NCI-H345 treated with DMSO at 0.1 percent for 48 hours (cell line): ENCODE results near the gene GOLGA7B.

Experiments
- DNase-seq: peaks from one replicate; lab custom pipeline; 2025; ENCODE audit not compliant: unreplicated experiment; lab: John Stamatoyannopoulos, UW

The GOLGA7B gene

DNA sequence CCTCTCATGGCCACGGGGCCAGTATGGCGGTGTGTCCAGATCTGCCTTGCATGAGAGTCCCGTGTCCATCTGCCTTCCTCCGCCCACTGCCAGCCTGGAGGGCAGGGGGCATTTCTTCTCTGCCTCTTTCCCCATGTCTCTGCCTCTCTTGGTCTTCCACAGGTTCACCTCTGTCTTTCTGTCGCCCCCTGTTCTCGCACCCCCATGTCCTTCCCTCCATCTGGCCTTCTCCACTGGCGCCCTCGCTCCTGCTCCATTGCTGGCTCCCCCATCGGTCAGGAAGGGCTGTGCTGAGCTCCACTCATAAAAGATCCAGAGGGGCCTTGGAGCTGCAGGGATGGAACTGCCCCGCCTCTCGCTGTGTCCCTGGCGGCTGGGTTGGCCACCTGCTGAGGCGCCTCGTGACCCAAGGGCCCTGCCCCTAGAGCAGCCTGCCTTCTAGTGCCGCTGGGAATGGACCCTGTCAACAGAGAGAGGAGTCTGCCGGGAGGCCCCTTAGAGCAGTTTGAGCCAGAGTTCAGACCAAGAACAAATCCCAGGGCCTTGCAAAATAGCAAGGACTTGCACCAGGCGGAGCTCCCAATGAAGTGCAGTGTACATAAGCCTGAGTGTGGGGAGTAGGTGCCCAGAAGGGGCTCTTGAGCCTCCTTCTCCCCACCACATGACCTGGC is 42.0 kb downstream of the GOLGA7B start:
- DNase-seq = no peak

DNA sequence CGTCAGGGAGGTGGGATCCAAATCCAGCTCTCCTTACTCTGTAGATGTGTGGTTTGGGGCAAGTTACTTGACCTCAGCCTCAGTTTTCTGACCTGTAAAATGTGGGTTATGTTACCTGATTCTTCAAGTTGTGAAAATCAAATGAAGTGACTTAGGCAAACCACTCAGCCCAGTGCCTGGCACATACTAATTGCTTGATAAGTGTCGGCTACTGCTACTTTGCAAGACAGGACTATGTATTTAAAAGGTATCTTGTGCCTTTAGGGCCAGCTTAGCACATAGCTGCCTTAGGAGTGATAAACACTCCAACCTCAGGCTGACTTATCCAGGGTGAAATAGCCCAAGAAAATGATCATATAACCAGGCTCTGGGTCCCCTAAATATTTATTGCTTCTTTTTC is 42.9 kb downstream of the GOLGA7B start:
- DNase-seq = no peak

GRCh38 chr10:97892939-97893338 is 43.3 kb downstream of the GOLGA7B start:
- DNase-seq = no peak

- DNase-seq = no peak
Observed at GRCh38 chr10:97894092-97894491, 44.4 kb downstream of the GOLGA7B start.

DNA sequence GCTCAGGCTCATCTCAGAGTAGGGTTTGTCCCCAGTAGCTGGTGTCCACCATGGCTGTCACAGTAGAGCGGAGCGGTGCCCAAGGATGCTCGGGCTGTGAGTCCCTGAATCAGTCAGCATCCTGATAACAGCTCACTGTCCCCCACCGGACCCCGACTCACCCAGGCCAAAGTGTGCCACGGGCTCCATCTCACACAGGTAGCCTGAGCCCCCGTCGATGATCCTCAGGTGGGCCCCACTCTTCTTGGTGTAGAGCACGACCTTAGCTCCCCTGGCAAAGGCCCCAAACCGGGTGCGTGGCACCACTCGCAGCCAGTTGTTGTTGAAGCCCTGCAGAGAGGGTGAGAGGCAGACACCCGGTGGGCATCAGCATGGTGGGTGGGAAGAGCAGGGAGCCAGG is 45.4 kb downstream of the GOLGA7B start:
- no peak for DNase-seq

- DNase-seq = no peak
Observed at GRCh38 chr10:97895915-97896314, 46.3 kb downstream of the GOLGA7B start.

DNA sequence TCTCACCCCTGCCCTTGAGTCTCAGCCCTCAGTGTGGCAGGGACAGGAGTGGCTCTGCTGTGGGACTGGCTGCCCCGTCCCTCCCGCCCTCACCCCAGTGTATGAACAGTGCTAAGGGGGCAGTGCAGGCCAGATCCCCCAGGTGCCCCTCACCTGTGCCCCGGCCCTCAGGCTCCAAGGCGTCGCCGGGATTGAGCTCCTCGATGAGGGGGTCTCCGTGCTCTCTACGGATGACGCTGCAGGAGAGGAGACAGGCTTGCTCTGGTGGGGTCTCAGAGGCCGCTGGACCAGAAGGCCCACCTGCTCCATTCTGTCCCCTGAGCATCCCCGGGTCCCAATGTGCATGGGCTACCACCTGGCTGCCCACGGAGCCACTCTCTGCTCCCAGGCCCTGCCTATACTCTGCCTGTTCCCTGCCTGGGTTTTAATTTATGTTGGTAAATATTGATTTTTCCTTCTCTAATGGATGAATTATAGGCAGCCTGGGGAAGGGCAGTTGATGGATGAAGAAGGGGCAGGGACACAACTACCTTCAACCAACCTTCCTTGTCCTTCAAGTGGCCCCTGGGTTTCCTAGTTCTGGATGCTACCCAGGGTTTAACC is 47.2 kb downstream of the GOLGA7B start:
- no peak for DNase-seq

GRCh38 chr10:97898429-97898828 is 48.8 kb downstream of the GOLGA7B start:
- no peak for DNase-seq

GRCh38 chr10:97901381-97901780 is 51.7 kb downstream of the GOLGA7B start:
- DNase-seq = no peak

DNA sequence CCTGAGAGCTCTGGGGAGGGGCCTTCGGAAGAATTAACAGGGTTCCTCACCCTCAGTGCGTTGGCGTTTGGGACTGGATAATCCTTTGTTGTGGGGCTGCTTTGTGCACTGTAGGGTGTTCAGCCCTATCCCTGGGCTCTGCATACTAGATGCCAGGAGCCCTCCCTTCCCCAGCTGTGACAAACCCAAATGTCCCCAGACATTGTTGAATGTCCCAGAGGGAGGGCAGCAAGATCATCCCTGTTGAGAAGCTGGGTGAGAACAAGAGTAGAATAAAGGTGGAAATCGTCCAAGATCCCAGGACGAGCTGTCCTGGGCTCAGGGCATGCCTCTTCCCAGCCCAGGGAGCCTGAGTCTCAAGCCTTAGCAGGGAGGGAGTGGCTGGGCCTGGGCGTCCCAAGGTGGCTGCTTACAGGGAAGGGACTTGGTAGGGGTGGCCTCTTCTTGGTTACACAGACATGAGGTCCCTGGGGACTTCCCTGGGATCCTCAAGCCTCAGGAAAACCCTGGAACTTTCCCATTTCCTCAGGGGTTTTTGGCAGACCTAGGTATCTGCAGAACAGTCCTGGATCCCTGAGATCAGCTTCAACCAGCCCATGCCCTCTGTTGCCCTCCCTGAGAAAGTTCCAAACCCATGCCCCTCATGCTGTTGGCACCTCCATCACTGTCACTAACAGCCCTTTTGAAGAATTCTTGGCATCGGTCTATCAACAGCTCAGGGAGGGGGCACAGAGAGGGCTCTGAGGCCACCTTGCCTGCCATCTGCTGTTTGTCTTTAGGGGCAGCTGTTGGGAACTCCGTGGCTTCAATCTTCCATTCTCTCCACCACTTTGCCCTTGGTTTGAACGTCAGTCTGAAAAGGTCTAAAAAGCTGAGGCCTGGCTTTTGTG is 53.7 kb downstream of the GOLGA7B start:
- no peak for DNase-seq

DNA sequence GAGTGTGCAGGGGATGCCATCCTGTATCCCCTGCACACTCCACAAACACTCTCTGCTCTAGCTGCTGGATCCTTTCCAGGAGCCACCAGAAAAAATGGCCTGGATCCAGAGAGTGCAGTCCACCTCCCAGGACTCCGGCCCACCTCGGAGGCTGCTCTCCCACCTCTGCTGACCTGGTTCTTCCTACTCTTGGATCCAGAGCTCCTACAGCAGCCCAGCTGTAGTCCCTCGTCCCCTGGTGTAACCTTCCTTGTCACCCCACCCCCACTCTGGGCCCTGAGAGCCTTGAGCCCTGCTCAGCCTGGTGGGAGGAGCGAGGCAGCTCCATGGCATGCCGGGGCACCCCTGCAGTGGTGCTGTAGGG is 54.4 kb downstream of the GOLGA7B start:
- DNase-seq = no peak

DNA sequence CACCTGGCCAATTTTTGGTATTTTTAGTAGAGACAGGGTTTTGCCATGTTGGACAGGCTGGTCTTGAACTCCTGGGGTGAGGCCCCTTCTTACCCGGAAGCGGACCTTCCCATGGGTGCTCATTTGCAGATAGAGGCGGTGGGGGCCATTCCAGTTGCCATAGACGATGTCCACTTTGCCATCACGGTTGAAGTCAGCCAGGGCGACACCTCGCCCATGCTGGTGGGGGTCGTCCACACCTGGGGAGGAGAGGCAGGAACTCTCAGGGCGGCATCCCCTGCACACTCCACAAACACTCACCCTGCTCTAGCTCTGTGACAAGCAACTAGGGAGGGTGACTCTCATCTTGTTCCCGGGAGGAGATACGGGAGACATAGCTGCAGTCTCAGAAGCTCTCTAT is 54.9 kb downstream of the GOLGA7B start:
- DNase-seq = no peak

- no peak for DNase-seq
Observed at GRCh38 chr10:97905276-97905675, 55.6 kb downstream of the GOLGA7B start.

DNA sequence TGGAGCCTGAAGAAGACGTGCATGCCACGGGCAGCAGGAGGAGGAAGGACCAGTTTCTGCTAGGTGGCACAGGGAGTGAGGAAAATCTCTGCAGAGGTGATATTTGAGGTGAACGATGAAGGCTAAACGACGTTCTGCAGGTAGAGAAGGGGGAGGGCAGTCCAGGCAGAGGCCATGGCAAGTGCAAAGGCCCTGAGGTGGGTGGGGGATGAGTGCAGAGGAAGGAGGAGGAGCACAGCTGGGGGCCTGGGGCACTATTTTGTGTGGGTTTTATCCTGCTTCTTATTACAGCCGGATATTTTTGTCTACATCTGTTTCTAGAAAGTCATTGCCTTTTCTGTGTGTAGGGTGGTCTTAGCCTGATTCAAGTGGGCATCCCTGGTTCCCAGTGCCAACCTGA is 57.6 kb downstream of the GOLGA7B start:
- no peak for DNase-seq

DNA sequence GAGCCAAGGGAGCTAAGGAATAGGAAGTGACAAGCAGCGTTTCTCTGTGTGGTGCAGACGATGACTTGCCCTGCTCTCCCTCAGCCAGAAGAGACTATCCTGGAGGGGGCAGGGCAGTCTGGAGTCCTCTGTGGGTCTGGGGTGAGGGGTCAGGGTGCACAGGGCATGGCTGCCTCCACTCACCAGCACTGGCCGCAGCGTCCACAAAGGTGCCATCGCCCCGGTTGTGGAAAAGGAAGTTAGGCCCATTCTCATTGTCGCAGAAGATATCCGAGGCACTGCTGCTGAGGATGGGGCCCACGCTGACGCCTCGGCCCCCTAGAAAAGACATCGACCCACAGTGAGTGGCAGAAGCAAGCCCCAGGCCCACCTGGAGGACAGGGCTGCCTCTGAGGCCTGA is 58.2 kb downstream of the GOLGA7B start:
- DNase-seq = no peak

GRCh38 chr10:97910661-97911060 is 61.0 kb downstream of the GOLGA7B start:
- no peak for DNase-seq

DNA sequence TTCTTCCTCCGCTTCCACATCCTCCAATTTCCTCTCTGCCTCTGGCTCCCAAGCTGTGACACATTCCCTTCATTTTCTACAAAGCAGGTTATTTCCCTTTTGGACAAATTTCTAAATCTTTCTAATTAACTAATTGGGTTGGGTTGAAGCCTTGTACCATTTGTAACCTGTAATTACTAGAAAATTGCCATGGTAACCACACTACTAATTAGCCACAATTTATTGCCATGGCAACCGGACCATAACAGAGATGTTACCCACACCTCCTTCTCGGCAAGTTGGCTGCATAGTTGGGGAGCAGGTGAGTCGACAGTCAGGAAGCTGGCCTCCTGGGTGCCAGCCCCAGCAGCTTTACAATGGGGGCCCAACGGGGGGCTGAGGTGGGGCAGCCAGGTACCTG is 61.6 kb downstream of the GOLGA7B start:
- no peak for DNase-seq

DNA sequence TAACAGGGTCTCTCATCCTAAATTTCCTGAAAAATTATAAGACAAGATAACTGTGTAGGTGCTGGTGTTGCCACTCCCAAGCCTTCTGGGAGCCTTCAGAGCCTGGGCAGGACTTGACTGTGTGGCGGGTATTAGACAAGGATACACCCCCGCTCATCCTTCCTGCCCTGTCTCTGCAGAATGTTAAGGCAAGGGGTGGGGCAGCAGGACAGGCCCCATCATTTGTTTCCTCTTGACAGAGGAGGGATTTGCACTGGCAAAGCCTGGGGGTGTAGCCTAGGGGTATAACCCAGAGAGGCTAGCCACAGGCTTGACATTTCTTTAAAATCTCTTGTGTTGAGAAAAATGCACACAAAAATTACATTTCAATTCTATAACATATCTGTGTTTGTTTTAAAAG is 63.5 kb downstream of the GOLGA7B start:
- no peak for DNase-seq

DNA sequence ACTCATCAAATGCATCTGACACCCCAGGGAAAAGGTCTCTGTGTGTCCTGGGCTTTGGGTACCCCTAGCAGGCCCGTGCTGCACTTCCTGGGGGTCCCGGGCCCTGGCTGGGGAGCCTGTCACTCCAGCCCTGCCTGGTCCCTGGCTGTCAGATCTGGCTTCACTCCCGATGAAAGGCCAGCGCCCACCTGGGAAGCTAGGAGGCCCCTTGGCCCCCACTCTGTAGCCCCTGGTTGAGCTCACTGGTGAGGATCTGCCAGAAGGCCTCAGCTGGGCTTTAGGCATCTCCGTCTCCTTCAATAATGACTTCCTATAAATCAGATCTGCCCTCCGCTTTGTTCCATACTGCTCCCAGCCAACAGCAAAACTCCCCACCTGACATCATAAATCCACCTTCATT is 64.0 kb downstream of the GOLGA7B start:
- no peak for DNase-seq

DNA sequence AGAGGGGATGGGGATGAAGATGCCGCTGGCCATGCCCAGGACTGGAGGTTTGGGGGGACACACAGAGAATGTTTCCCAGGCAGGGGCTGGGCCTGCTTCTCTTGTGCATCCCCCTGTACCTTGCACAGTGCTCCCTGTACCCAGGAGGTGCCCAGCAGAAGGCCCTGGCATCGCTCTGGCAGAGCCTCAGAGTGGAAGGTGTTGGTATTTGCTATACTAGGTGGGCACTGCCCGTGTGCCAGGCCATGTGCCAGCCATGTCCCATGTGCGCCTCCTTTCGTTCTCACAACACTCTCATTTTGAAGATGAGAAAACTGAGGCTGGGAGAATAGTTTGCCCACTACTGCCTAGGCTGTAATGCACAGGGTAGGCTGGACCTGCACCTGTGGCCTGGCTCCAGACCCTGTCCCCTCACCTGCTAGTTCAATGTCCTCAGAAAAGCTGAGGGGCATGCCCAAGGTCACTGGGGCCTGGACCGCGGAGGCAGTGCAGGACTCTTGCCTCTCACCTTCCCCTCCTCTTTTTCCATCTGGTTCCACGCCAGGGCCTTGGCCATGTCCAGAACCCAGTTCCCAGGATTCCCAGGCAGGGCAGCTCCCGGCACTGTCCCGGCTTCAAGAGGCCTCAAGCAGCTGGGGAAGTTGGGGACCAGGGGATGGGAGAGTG is 64.7 kb downstream of the GOLGA7B start:
- no peak for DNase-seq

DNA sequence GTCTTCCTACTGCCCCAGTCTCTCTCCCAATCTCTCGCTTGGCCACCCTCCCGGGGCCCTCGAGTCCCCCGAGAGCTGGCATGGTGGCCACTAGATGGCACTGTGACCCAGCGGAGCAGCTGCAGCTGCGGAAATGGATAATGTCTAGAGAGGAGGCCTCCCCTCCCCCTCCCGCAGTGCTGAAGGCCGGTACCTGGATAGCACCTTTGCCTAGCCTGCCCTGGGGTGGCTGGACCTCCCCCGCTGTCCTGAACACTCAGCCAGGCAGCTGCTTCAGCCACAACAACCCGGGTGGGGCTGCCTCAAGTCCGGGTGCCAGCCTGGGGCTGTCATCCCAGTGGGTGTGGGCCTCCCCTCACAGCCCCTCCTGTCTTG is 65.2 kb downstream of the GOLGA7B start:
- DNase-seq = peak; percentile 14
